ENCODE measurements around the gene KANSL1. TPM values are rescaled to one million over a fixed set of nuclear protein-coding genes. Genes with fewer than 3 reads are reported as not detected.
A peak's percentile ranks its signal among the peaks of the same experiment; 100 is the strongest.
"Not testable (repeated sequence)": the region's sequence is repeated elsewhere in the genome, so short reads cannot be mapped to it uniquely, and the experiment has no call there.

Gene KANSL1
- total RNA-seq, 2 experiments from 2014 or later = 54.4 to 55.3 TPM

- DNase-seq (peak; percentile 69), ATAC-seq (peak; percentile 93)
- POLR2A ChIA-PET = no interaction called here
- Mint-ChIP-seq H3K4me1 (ENCODE audit: low read depth) (peaks cover 20% of the 10 kb centered on the region), H3K27ac (peak overlapping the region; percentile 86), H3K27me3 (no peaks in the 10 kb centered on the region), H3K4me3 (peak overlapping the region; percentile 5), H3K36me3 (ENCODE audit: low read depth) (peaks cover 2% of the 10 kb centered on the region), H3K9me3 (no peaks in the 10 kb centered on the region)
- intact Hi-C loops (cut with micrococcal nuclease) = no loop called here
- CTCF ChIA-PET = interaction anchor here (1.0 to 1.7 kb wide), 5 partner anchors 12 to 173 kb away, joined by 3 to 12 read pairs (median 4); partner anchors contain the start of gene KANSL1
- TF ChIP-seq, protein P1, sequence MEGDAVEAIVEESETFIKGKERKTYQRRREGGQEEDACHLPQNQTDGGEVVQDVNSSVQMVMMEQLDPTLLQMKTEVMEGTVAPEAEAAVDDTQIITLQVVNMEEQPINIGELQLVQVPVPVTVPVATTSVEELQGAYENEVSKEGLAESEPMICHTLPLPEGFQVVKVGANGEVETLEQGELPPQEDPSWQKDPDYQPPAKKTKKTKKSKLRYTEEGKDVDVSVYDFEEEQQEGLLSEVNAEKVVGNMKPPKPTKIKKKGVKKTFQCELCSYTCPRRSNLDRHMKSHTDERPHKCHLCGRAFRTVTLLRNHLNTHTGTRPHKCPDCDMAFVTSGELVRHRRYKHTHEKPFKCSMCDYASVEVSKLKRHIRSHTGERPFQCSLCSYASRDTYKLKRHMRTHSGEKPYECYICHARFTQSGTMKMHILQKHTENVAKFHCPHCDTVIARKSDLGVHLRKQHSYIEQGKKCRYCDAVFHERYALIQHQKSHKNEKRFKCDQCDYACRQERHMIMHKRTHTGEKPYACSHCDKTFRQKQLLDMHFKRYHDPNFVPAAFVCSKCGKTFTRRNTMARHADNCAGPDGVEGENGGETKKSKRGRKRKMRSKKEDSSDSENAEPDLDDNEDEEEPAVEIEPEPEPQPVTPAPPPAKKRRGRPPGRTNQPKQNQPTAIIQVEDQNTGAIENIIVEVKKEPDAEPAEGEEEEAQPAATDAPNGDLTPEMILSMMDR (IDR thresholded peaks at IDR 0.05) = no peak
Measured at GRCh38 chr17:46020023-46020761, 173.0 kb downstream of the KANSL1 start.

- H3K4me3 Mint-ChIP-seq; H3K36me3 Mint-ChIP-seq (ENCODE audit: low read depth); intact Hi-C loops (cut with micrococcal nuclease); ATAC-seq; DNase-seq; H3K27me3 Mint-ChIP-seq; H3K9me3 Mint-ChIP-seq: not testable (repeated sequence)
- ChIA-PET CTCF (interaction anchor here (1.0 to 1.7 kb wide), 3 partner anchors 12 to 25 kb away, joined by 3 to 12 read pairs (median 3); no protein-coding TSS in a partner anchor), POLR2A (interaction anchor here (0.7 kb wide), 1 partner anchor 144 kb away, joined by 3 read pairs; no protein-coding TSS in a partner anchor)
- H3K4me1 Mint-ChIP-seq (ENCODE audit: low read depth) = peaks cover 20% of the 10 kb centered on the region
- peak overlapping the region; percentile 86 for H3K27ac Mint-ChIP-seq
Measured at GRCh38 chr17:46019408-46019925, 173.8 kb downstream of the KANSL1 start.

DNA sequence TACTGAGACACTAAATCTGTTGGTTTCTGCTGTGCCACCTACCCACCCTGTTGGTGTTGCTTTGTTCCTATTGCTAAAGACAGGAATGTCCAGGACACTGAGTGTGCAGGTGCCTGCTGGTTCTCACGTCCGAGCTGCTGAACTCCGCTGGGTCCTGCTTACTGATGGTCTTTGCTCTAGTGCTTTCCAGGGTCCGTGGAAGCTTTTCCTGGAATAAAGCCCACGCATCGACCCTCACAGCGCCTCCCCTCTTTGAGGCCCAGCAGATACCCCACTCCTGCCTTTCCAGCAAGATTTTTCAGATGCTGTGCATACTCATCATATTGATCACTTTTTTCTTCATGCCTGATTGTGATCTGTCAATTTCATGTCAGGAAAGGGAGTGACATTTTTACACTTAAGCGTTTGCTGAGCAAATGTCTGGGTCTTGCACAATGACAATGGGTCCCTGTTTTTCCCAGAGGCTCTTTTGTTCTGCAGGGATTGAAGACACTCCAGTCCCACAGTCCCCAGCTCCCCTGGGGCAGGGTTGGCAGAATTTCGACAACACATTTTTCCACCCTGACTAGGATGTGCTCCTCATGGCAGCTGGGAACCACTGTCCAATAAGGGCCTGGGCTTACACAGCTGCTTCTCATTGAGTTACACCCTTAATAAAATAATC, 179.6 kb downstream of the KANSL1 start:
- H3K36me3 Mint-ChIP-seq (ENCODE audit: low read depth) = no peaks in the 10 kb centered on the region
- H3K4me3 Mint-ChIP-seq = no peak overlapping the region
- POLR2A ChIA-PET = no interaction called here
- H3K27me3 Mint-ChIP-seq = no peaks in the 10 kb centered on the region
- intact Hi-C loops (cut with micrococcal nuclease) = no loop called here
- no peak for DNase-seq
- TF ChIP-seq, protein P1 (IDR thresholded peaks at IDR 0.05) = no peak
- peaks cover 5% of the 10 kb centered on the region for H3K4me1 Mint-ChIP-seq (ENCODE audit: low read depth)
- no peak for ATAC-seq
- H3K27ac Mint-ChIP-seq = no peak overlapping the region
- CTCF ChIA-PET = interaction anchor here (2.5 kb wide), 1 partner anchor 10 kb away, joined by 9 read pairs; no protein-coding TSS in a partner anchor
- no peaks in the 10 kb centered on the region for H3K9me3 Mint-ChIP-seq

GRCh38 chr17:46013127-46013501, 180.1 kb downstream of the KANSL1 start:
- ATAC-seq (no peak), DNase-seq (no peak)
- intact Hi-C loops (cut with micrococcal nuclease) = no loop called here
- no peaks in the 10 kb centered on the region for H3K9me3 Mint-ChIP-seq
- no peak overlapping the region for H3K27ac Mint-ChIP-seq
- H3K27me3 Mint-ChIP-seq = no peaks in the 10 kb centered on the region
- TF ChIP-seq, protein P1 (IDR thresholded peaks at IDR 0.05) = no peak
- POLR2A ChIA-PET = no interaction called here
- CTCF ChIA-PET = interaction anchor here (2.5 kb wide), 1 partner anchor 9 kb away, joined by 9 read pairs; no protein-coding TSS in a partner anchor
- peaks cover under 1% of the 10 kb centered on the region for H3K4me1 Mint-ChIP-seq (ENCODE audit: low read depth)
- no peaks in the 10 kb centered on the region for H3K36me3 Mint-ChIP-seq (ENCODE audit: low read depth)
- H3K4me3 Mint-ChIP-seq = no peak overlapping the region

DNA sequence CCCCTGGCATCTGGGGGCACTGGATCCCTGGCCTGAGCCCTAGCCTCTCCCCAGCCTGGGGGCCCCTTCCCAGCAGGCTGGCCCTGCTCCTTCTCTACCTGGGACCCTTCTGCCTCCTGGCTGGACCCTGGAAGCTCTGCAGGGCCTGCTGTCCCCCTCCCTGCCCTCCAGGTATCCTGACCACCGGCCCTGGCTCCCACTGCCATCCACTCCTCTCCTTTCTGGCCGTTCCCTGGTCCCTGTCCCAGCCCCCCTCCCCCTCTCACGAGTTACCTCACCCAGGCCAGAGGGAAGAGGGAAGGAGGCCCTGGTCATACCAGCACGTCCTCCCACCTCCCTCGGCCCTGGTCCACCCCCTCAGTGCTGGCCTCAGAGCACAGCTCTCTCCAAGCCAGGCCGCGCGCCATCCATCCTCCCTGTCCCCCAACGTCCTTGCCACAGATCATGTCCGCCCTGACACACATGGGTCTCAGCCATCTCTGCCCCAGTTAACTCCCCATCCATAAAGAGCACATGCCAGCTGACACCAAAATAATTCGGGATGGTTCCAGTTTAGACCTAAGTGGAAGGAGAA, 180.6 kb downstream of the KANSL1 start:
- H3K4me1 Mint-ChIP-seq (ENCODE audit: low read depth) = no peaks in the 10 kb centered on the region
- H3K36me3 Mint-ChIP-seq (ENCODE audit: low read depth) = no peaks in the 10 kb centered on the region
- ATAC-seq = no peak
- H3K9me3 Mint-ChIP-seq = no peaks in the 10 kb centered on the region
- H3K27ac Mint-ChIP-seq = no peak overlapping the region
- intact Hi-C loops (cut with micrococcal nuclease) = no loop called here
- H3K27me3 Mint-ChIP-seq = no peaks in the 10 kb centered on the region
- ChIA-PET CTCF (interaction anchor here (2.5 kb wide), 1 partner anchor 9 kb away, joined by 9 read pairs; no protein-coding TSS in a partner anchor), POLR2A (no interaction called here)
- H3K4me3 Mint-ChIP-seq = no peak overlapping the region
- TF ChIP-seq, protein P1 (IDR thresholded peaks at IDR 0.05) = no peak
- no peak for DNase-seq
